Keratinocyte (primary cell): ENCODE results near the gene XYLB. TPM values are rescaled to one million over a fixed set of nuclear protein-coding genes. Genes with fewer than 3 reads are reported as not detected.

ENCODE experiments used
- DNase-seq: peaks from one replicate; pipeline ENCODE4 v3.0.0-alpha.2; 2011; ENCODE audit warnings: low read depth, missing footprints, low spot score
- FAIRE-seq: peaks from 2 replicates; lab custom pipeline; 2011; peaks lifted over from hg19 to GRCh38; lab: Jason Lieb, UNC
- H2AFZ ChIP-seq: 2 replicates; pipeline ENCODE4 v1.6.0; 2012; ENCODE audit warnings: low read length, control low read depth, inconsistent platforms; ENCODE audit not compliant: control insufficient read depth
- H3K27ac ChIP-seq: 2 replicates; pipeline ENCODE4 v1.5.1; 2011; ENCODE audit warnings: low read length; ENCODE audit not compliant: control insufficient read depth, insufficient read depth
- H3K27me3 ChIP-seq: 3 replicates; pipeline ENCODE4 v1.6.0; 2011; ENCODE audit warnings: low read length; ENCODE audit not compliant: control insufficient read depth, insufficient read depth; ENCODE audit errors: extremely low read depth
- H3K36me3 ChIP-seq, 2 experiments: 2 replicates in 1 of 2; 3 replicates in 1 of 2; pipeline ENCODE4 v1.5.1; 2011; ENCODE audit warnings: low read length in 2 of 2, mild to moderate bottlenecking in 1 of 2; ENCODE audit not compliant: control insufficient read depth in 2 of 2, insufficient read depth in 2 of 2; ENCODE audit errors: extremely low read depth in 1 of 2
- H3K4me1 ChIP-seq: 3 replicates; pipeline ENCODE4 v1.5.1; 2011; ENCODE audit warnings: low read length; ENCODE audit not compliant: control insufficient read depth, insufficient read depth; ENCODE audit errors: extremely low read depth
- H3K4me2 ChIP-seq: 3 replicates; pipeline ENCODE4 v1.6.0; 2011; ENCODE audit warnings: low read depth, low read length; ENCODE audit not compliant: control insufficient read depth, insufficient read depth; ENCODE audit errors: extremely low read depth
- H3K4me3 ChIP-seq, 3 experiments: fragments of 200-600 bp in 1 of 3; sonication (generic) in 1 of 3; 2 replicates in 2 of 3; 3 replicates in 1 of 3; pipeline ENCODE4 v1.5.1; 2011 to 2016; ENCODE audit warnings: low read length in 3 of 3, mild to moderate bottlenecking in 3 of 3, control low read depth in 2 of 3, inconsistent platforms in 1 of 3, low read depth in 1 of 3, mixed read lengths in 1 of 3, mixed run types in 1 of 3, moderate library complexity in 1 of 3; ENCODE audit not compliant: control insufficient read depth in 2 of 3, insufficient read depth in 2 of 3; ENCODE audit errors: extremely low read depth in 1 of 3
- H3K79me2 ChIP-seq: 2 replicates; pipeline ENCODE4 v1.6.0; 2012; ENCODE audit warnings: low read length; ENCODE audit not compliant: control insufficient read depth, insufficient read depth
- H3K9ac ChIP-seq: 3 replicates; pipeline ENCODE4 v1.6.0; 2011; ENCODE audit warnings: low read length; ENCODE audit not compliant: control insufficient read depth, insufficient read depth; ENCODE audit errors: extremely low read depth
- H3K9me1 ChIP-seq: 3 replicates; pipeline ENCODE4 v1.6.0; 2011; ENCODE audit warnings: low read length; ENCODE audit not compliant: control insufficient read depth, insufficient read depth; ENCODE audit errors: extremely low read depth
- H3K9me3 ChIP-seq: 2 replicates; pipeline ENCODE4 v1.5.1; 2012; ENCODE audit warnings: low read depth, low read length; ENCODE audit not compliant: control insufficient read depth
- H4K20me1 ChIP-seq: 3 replicates; pipeline ENCODE4 v1.6.0; 2011; ENCODE audit warnings: low read length; ENCODE audit not compliant: control insufficient read depth, insufficient read depth; ENCODE audit errors: extremely low read depth
- CTCF ChIP-seq, 3 experiments: IDR thresholded peaks in 1 of 3; conservative IDR thresholded peaks in 1 of 3; optimal IDR thresholded peaks in 1 of 3; 2 replicates in 2 of 3; 3 replicates in 1 of 3; pipeline versions ENCODE3 to v1.5.1; 2011; ENCODE audit warnings: low read length in 3 of 3, mild to moderate bottlenecking in 3 of 3, moderate library complexity in 2 of 3, control low read depth in 1 of 3, inconsistent platforms in 1 of 3; ENCODE audit not compliant: insufficient read depth in 2 of 3; ENCODE audit errors: extremely low read depth in 1 of 3
- EZH2 ChIP-seq: IDR thresholded peaks from one replicate; pipeline ENCODE4 v1.6.1; 2012; ENCODE audit warnings: inconsistent platforms, mild to moderate bottlenecking, low read length, moderate library complexity
- dilution Hi-C: fragments of 300-500 bp; cut with MboI; formaldehyde crosslinking; loops from one replicate; pipeline ENCODE4 v1.7.0; 2020; ENCODE audit warnings: low sequenced_read_pairs; ENCODE audit not compliant: extremely low pct_ligation_motif_present
- polyA plus RNA-seq, 5 experiments: library from polyadenylated mRNA; depleted of rRNA in 3 of 5; stranded (reverse) in 3 of 5; stranded (forward) in 1 of 5; unstranded in 1 of 5; fragments of >200 nt; gene quantifications; 1 replicate in 1 of 5; 2 replicates in 3 of 5; 3 replicates in 1 of 5; pipeline versions ENCODE4 v1.2.1 to v1.2.3, GENCODE V29; 2011 to 2012; ENCODE audit warnings: missing spikeins in 2 of 5, low read depth in 1 of 5, low replicate concordance in 1 of 5

XYLB gene
- polyA plus RNA-seq, 1 donor (not counting 4 experiments of a cell fraction or from before 2014, with no cell fraction given), result 1.8 TPM

- dilution Hi-C loops, result no loop called here
- no peaks in the 10 kb centered on the region for H3K27me3 ChIP-seq
- H2AFZ ChIP-seq, result no peak overlapping the region
- no peak overlapping the region for H3K27ac ChIP-seq
- H3K4me2 ChIP-seq, result no peak overlapping the region
- H3K4me1 ChIP-seq, result no peaks in the 10 kb centered on the region
- no peak for DNase-seq
- H3K9me1 ChIP-seq, result no peaks in the 10 kb centered on the region
- H3K9ac ChIP-seq, result no peak overlapping the region
- no peaks in the 10 kb centered on the region for H3K79me2 ChIP-seq
- peaks cover under 1% of the 10 kb centered on the region for H3K9me3 ChIP-seq
- TF ChIP-seq EZH2, result no peak
- no peak for TF ChIP-seq CTCF (optimal IDR thresholded peaks at IDR 0.05 in 1 of 3, IDR thresholded peaks at IDR 0.05 in 1 of 3, conservative IDR thresholded peaks at IDR 0.05 in 1 of 3; ENCODE audit: extremely low read depth in 1 of 3, insufficient read depth in 2 of 3, low read length in 3 of 3)
- H4K20me1 ChIP-seq, result no peaks in the 10 kb centered on the region
- no peak for FAIRE-seq
- no peaks in the 10 kb centered on the region for H3K36me3 ChIP-seq
- H3K4me3 ChIP-seq, result no peak overlapping the region
These were observed 14.4 kb upstream of the XYLB start for GRCh38 chr3:38332201-38332600.

GRCh38 chr3:38334142-38335055 lies 12.2 kb upstream of the XYLB start:
- Histone ChIP-seq H2AFZ (no peak overlapping the region), H3K4me3 (no peak overlapping the region), H3K9me3 (no peaks in the 10 kb centered on the region), H3K36me3 (no peaks in the 10 kb centered on the region), H4K20me1 (no peaks in the 10 kb centered on the region), H3K27ac (no peak overlapping the region), H3K4me2 (no peak overlapping the region), H3K9ac (no peak overlapping the region), H3K4me1 (no peaks in the 10 kb centered on the region), H3K27me3 (no peaks in the 10 kb centered on the region), H3K9me1 (no peaks in the 10 kb centered on the region), H3K79me2 (no peaks in the 10 kb centered on the region)
- no peak for DNase-seq
- FAIRE-seq, result no peak
- TF ChIP-seq CTCF (optimal IDR thresholded peaks at IDR 0.05 in 1 of 3, IDR thresholded peaks at IDR 0.05 in 1 of 3, conservative IDR thresholded peaks at IDR 0.05 in 1 of 3; ENCODE audit: extremely low read depth in 1 of 3, insufficient read depth in 2 of 3, low read length in 3 of 3) (no peak), EZH2 (no peak)
- dilution Hi-C loops, result no loop called here
